Activated CD8-positive, alpha-beta memory T cell treated with anti-CD3 and anti-CD28 coated beads for 24 hours (primary cell): ENCODE results near the gene FZR1.
"Not testable (repeated sequence)": the region's sequence is repeated elsewhere in the genome, so short reads cannot be mapped to it uniquely, and the experiment has no call there.

Experiments used
- DNase-seq: peaks from one replicate; pipeline ENCODE4 v3.0.0-alpha.2; 2020

Gene FZR1

DNA sequence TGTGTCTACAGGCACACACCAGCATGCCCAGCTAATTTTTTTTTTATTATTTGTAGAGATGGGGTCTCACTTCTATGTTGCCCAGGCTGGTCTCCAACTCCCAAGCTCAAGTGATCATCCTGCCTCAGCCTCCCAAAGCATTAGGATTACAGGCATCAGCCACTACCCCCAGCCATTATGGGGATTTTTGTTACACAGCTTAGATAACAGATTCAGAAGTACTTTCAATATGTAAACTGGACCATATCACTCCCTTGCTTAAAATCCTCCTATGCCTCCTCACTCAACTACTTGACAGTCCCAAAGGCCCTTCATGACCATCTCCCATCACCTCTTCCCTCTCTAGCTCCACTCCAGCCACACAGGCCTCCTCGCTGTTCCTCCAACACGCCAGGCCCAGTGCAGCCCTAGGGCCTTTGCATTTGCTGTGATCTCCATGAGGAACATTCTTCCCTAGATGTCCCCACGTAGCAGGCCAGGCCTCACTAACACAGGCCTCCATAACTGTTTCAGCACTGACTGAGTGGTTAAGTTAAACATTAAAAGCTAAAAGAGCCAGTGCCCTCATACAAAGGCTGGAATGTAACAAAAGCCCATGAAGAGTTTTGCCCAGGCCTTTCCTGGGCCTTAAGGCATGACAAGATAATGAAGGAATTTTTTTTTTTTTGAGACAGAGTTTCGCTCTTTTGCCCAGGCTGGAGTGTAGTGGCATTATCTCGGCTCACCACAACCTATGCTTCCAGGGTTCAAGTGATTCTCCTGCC lies 8.2 kb upstream of the FZR1 start:
- no peak for DNase-seq

DNA sequence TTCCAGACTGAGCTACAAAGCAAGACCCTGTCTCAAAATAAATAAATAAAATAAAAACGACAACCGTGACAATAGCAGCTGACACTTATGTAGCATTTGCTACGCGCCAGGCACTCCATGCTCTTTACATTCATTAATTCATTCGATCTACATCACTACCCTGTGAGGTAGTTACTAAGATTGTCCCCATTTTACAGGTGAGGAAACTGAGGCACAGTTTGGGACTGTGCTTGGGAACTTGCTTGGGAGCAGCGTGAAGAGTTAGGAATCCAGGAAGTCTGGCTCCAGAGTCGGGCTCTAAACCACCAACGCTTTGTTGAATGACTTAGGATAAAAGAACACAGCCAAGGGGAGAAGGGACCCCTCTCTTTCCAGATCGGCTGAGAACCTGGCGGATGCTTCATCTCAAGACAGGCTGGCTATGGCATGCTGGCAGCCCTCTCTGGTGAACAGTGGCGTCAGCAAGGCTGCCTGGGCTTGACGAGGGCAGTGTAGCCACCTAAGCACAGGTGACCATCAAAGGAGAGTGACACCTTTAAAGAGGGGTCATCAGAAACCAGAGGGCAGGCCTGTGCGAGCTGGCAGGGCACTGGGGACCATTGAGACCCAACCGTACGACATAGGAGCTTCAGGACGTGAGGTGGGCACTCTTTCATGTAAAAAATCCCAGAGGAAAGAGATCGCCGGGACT lies 6.2 kb upstream of the FZR1 start:
- no peak for DNase-seq

DNA sequence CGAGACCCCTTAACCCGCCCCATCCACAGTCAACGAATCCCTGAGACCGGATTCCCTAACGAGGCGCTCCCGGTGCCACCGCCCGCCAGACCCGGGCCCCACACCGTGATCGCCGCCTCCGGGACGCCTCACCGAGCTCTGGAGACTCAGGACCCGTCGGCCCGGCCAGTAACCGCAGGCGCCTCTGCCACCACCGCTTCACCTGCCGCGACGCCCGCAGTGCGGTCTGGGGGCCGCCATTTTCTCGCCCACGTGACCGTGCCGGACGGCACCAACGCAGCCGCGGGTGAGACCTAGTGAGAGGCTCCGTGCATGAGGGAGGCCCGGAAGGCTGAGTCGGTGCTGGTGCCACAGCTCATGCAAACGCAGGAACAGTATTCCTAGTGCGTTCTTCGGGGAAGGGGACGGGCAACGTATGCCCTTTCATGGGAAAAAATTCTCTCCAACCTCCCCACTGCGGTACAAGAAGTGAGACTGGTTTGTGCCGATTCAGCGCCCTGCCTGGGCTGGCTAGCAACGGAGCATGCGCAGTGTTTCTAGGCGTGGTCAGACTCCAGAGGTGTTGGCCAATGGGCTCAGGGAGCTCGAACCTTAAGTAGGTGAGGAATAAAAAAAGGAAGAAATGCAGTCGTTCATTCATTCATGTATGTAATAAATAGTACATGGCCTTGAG lies 5.5 kb upstream of the FZR1 start, which contains the start of gene DOHH:
Gene DOHH, minus strand, starts transcription at position 246 of the 673 bp plus-strand sequence. CDS start 3,860 bp downstream, outside the sequence.
- peak; percentile 98 for DNase-seq

GRCh38 chr19:3501780-3502179 lies 4.3 kb upstream of the FZR1 start:
- DNase-seq, result no peak

DNA sequence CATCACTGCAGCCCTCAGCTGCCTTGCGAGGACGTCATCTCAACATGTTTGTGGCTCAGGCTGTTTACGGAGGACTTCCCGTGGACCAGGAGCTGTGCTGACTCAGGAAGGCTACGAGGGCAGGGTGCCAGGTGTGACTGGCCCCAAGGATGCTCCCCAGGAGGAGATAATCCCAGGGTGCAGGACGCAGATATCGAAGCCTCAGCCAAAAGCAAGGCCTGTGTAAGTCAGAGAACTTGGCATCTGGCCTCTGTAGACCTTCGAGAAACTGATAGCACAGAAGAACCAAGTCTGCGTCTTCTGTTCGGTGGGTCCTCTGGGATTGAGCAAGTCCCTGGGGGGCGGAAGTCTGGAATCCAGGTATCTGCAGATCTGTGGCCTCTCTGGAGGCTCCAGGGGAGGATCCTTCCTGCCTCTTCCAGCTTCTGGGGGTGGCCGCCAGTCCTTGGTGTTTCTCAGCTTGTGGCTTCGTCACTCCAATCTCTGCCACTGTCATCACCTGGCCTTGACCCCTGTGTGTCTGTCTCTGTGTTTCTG lies 3.0 kb upstream of the FZR1 start:
- DNase-seq, result no peak

GRCh38 chr19:3504735-3505134 lies 1.4 kb upstream of the FZR1 start:
- DNase-seq, result no peak

GRCh38 chr19:3506384-3507340 lies 551 bp downstream of the FZR1 start:
- peak; percentile 65 for DNase-seq

DNA sequence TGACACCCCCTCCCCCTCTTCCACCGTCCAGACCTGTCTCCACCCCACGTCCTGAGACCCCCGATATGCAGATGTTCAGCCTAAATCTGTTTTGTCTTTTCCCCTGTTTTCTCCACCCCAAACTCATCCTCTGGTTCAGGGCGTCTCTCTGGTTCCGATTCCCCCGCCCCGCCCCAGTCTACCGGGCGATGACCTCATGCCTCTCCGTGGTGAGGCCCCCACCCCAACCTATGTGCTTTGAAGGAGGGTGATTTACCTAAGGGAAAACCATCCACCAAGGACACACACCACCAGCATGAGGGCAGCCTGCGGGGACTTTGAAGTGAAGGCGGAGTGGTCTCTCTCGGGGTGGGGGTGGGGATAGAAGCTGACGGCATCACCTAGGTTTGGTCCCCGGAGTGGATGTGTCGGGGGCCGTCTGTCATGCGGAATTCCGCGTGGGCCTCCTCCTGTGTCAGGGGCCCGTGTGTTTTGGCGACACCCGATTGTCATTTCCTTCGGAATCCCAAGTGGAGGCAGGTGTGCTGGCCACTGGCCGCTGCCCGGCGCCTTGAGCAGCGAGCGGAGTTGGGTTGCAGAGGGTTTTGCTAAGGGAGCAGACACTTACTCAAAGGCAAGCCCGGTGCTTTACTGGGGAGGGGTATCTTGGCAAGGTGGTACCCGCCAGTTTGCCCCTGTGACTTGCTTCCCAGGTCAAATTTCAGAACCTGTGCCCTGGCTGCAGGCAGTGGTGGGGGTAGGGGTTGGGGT lies 1.4 kb downstream of the FZR1 start:
- peak; percentile 64 for DNase-seq

DNA sequence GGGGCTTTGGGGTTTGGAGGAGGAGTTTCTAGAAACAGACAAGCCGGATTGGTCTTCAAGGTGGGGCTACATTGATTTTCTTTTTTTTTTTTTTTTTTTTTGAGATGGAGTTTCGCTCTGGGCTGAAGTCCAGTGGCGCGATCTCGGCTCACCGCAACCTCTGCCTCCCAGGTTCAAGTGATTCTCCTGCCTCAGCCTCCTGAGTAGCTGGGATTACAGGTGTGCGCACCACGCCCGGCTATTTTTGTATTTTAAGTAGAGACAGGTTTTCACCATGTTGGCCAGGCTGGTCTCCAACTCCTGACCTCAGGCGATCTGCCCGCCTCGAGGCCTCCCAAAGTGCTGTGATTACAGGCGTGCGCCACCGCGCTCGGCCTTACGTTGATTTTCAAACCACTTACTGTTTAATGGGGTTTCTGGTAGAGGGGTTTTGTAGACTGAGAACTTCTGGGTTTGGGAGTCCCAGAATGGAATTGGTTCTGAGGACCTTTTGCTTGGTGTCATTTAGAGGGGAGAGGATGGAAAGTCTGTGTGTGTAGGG lies 2.1 kb downstream of the FZR1 start:
- not testable (repeated sequence) for DNase-seq

DNA sequence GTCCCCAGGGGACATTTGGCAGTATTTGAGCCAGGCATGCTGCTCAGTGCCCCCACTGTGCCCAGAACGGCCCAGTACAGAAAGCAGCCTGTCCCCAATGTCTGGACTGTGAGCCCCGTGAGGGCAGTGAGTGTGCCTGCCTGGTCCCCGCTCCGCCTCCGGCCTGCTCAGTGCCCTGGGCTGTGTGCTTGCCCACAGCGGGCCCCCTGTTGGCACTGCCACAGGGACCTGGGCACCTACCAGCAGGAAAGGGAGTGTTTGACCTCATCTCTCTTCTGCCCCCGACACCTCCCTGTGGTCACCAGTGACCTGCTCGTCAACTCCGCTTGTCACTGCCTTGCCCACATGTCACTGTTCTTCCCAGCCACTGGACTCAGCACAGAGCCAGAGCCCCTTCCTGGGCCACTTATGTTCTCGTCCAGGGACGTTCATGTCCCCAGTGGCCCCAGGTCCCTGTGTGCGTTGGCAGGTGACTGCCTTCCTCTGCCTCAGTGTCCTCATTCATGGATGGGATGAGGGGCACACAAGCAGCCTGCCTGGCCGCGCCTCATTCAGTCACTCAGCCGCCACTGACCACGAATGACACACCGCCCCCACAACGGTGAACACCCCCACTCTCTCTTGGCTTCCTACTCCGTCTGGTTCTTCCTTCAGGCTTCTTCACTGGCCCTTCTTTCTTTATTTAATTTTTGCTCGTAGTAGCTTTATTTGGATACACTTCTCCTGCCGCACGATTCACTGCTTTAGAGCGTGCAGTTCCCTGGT lies 2.8 kb downstream of the FZR1 start:
- DNase-seq, result no peak

DNA sequence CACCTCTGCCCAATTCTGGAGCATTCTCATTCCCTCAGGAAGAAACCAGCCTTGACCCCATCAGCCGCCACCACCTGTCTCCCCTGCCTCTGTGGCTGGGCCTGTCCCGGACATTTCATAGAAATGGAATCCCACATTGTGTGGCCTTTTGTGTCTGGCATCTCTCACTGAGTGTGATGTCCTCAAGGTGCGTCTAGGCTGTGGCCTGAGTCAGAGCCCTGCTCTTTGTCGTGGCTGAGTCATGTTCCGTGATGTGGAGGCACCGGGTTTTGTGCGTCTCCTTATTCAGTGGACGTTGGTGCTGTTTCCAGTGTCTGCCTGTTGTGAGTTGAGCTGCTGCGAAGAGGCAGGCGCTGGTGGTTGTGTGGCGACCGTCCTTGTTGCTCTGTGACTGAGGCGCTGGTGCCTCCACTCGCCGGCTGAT lies 3.5 kb downstream of the FZR1 start:
- no peak for DNase-seq

- DNase-seq, result no peak
These were observed 4.6 kb downstream of the FZR1 start for GRCh38 chr19:3510727-3511126.

DNA sequence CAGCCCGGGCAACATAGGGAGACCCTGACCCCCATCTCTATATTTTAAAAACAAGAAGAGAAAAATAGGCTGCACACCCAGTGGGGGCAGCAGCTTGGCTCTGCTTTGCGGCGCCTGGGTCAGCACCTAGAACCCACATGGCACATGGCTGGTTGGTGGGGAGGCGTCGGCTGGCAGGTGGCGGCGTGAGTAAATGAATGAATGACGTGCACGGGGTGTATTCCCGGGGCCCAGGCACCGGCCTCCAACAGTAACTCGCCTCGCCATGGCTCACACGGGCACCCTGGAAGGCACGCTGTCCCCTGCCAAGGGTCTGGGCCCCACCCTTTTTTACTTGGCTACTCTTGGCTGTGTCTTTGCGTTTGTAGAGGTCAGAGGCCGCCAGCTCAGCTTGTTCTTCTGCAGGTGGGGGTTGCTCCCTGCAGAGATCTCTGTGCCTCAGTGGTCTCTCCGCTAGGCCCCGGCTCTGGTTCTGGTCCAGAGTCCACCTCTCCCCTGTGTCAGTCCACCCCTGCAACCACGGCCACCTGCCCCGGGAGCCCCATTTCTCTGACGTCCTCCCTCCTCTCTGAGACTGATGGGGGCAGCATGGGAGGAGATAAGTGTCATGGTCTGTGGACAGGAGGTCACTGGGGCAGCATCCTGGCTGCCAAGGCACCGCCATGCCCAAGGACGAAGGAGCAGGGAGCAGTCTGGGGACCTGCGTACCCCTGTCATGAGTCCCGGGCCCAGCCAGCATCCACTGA lies 5.6 kb downstream of the FZR1 start:
- DNase-seq, result no peak

GRCh38 chr19:3512562-3513228 lies 6.6 kb downstream of the FZR1 start:
- no peak for DNase-seq

GRCh38 chr19:3513229-3514140 lies 7.4 kb downstream of the FZR1 start:
- no peak for DNase-seq

- DNase-seq, result no peak
These were observed 8.8 kb downstream of the FZR1 start for GRCh38 chr19:3514930-3515329.

GRCh38 chr19:3515891-3516422 lies 9.8 kb downstream of the FZR1 start:
- no peak for DNase-seq
